ENCODE data around the gene POTEG.
"Not testable (repeated sequence)": the region's sequence is repeated elsewhere in the genome, so short reads cannot be mapped to it uniquely, and the experiment has no call there.

GRCh38 chr14:19388741-19389140 is 45.4 kb downstream of the POTEG start:
- not testable (repeated sequence) for TF ChIP-seq CTCF, POLR2AphosphoS5, POLR2A, EP300 (IDR thresholded peaks at IDR 0.05)

Measured in sigmoid colon (tissue), 4 donors.